IMR-90 (cell line): ENCODE measurements around the gene HTATSF1. TPM values are rescaled to one million over a fixed set of nuclear protein-coding genes. Genes with fewer than 3 reads are reported as not detected.

Experiments used
- ATAC-seq: fragments of 200-7000 bp; cut with Tn5 transposase; 2 replicates; pipeline ENCODE4 v1.9.1; 2020; ENCODE audit warnings: low read depth, mild to moderate bottlenecking, moderate library complexity
- BruUV-seq: library from RNA; stranded (reverse); fragments of 400-500 nt; replicated peaks from 2 replicates; lab custom pipeline; 2021; lab: Mats Ljungman, UMichigan
- CTCF ChIA-PET: fragments of 300-600 bp; formaldehyde crosslinking; extraction: SDS; loops from one replicate; lab custom pipeline; 2021; ENCODE audit warnings: antibody characterized with exemption; lab: Yijun Ruan, JAX
- POLR2A ChIA-PET: fragments of 300-600 bp; sonication (Branson Sonifier 250); formaldehyde crosslinking; loops from one replicate; lab custom pipeline; 2022; ENCODE audit warnings: antibody characterized with exemption; ENCODE audit not compliant: unreplicated experiment; lab: Charles Lee
- DNase-seq: peaks from one replicate; pipeline ENCODE4 v3.0.0; 2013
- H2AFZ ChIP-seq: replicated peaks from 2 replicates; pipeline ENCODE3; 2013; ENCODE audit warnings: low read length, mild to moderate bottlenecking; ENCODE audit not compliant: poor library complexity
- H2AK5ac ChIP-seq: 2 replicates; pipeline ENCODE4 v1.6.1; 2013; ENCODE audit warnings: low read depth, low read length, inconsistent platforms
- H2AK9ac ChIP-seq: replicated peaks from 2 replicates; pipeline ENCODE3; 2013; ENCODE audit warnings: mild to moderate bottlenecking, low read depth, low read length, moderate library complexity; ENCODE audit not compliant: poor library complexity
- H2BK120ac ChIP-seq: 2 replicates; pipeline ENCODE4 v1.6.1; 2013; ENCODE audit warnings: low read depth, low read length, inconsistent platforms
- H2BK15ac ChIP-seq: 3 replicates; pipeline ENCODE4 v1.6.1; 2013; ENCODE audit warnings: low read depth, low read length, inconsistent platforms
- H2BK20ac ChIP-seq: 2 replicates; pipeline ENCODE4 v1.6.1; 2013; ENCODE audit warnings: low read depth, mild to moderate bottlenecking, inconsistent platforms, low read length, moderate library complexity
- H2BK5ac ChIP-seq: 2 replicates; pipeline ENCODE4 v1.6.1; 2013; ENCODE audit warnings: mild to moderate bottlenecking, low read depth, low read length, inconsistent platforms; ENCODE audit not compliant: poor library complexity, severe bottlenecking
- H3K14ac ChIP-seq: replicated peaks from 2 replicates; pipeline ENCODE4 v1.6.1; 2013; ENCODE audit warnings: low read depth, low read length, inconsistent platforms
- H3K18ac ChIP-seq: 2 replicates; pipeline ENCODE4 v1.6.1; 2013; ENCODE audit warnings: low read depth, low read length, control low read depth
- H3K23ac ChIP-seq: 2 replicates; pipeline ENCODE4 v1.6.1; 2013; ENCODE audit warnings: low read depth, low read length, inconsistent platforms
- H3K27ac ChIP-seq: 2 replicates; pipeline ENCODE4 v1.5.1; 2013; ENCODE audit warnings: mild to moderate bottlenecking, control low read depth, low read length; ENCODE audit not compliant: insufficient read depth
- H3K27me3 ChIP-seq: 2 replicates; pipeline ENCODE4 v1.6.1; 2013; ENCODE audit warnings: low read length; ENCODE audit not compliant: control insufficient read depth, insufficient read depth
- H3K36me3 ChIP-seq: 2 replicates; pipeline ENCODE4 v1.6.1; 2013; ENCODE audit warnings: low read length, mixed read lengths; ENCODE audit not compliant: control insufficient read depth, insufficient read depth
- H3K4ac ChIP-seq: 2 replicates; pipeline ENCODE4 v1.6.1; 2013; ENCODE audit warnings: low read depth, low read length, inconsistent platforms
- H3K4me1 ChIP-seq: 2 replicates; pipeline ENCODE4 v1.6.1; 2013; ENCODE audit warnings: low read length, mixed read lengths; ENCODE audit not compliant: control insufficient read depth, insufficient read depth
- H3K4me2 ChIP-seq: 2 replicates; pipeline ENCODE4 v1.6.1; 2013; ENCODE audit warnings: low read depth, mild to moderate bottlenecking, control low read depth, low read length, moderate library complexity
- H3K4me3 ChIP-seq: 2 replicates; pipeline ENCODE4 v1.5.1; 2013; ENCODE audit warnings: low read depth, mild to moderate bottlenecking, control low read depth, low read length, moderate library complexity; ENCODE audit not compliant: insufficient read depth
- H3K56ac ChIP-seq: 2 replicates; pipeline ENCODE4 v1.6.1; 2013; ENCODE audit warnings: low read length, inconsistent platforms; ENCODE audit not compliant: insufficient read depth; ENCODE audit errors: extremely low read depth
- H3K79me1 ChIP-seq, 2 experiments: 2 replicates each; pipeline ENCODE4 v1.6.1; 2013; ENCODE audit warnings: low read length in 2 of 2, inconsistent platforms in 1 of 2, low read depth in 1 of 2
- H3K9ac ChIP-seq: 2 replicates; pipeline ENCODE4 v1.6.1; 2013; ENCODE audit warnings: low read depth, low read length, control low read depth
- H3K9me1 ChIP-seq: 2 replicates; pipeline ENCODE4 v1.6.1; 2013; ENCODE audit warnings: low read length, inconsistent platforms; ENCODE audit not compliant: insufficient read depth
- H3K9me3 ChIP-seq: 2 replicates; pipeline ENCODE4 v1.6.1; 2013; ENCODE audit warnings: low read length; ENCODE audit not compliant: control insufficient read depth, insufficient read depth
- H4K20me1 ChIP-seq: 2 replicates; pipeline ENCODE4 v1.6.1; 2013; ENCODE audit warnings: low read length, inconsistent platforms; ENCODE audit not compliant: insufficient read depth
- H4K5ac ChIP-seq: 2 replicates; pipeline ENCODE4 v1.6.1; 2013; ENCODE audit warnings: mild to moderate bottlenecking, low read depth, low read length, control low read depth
- H4K8ac ChIP-seq, 2 experiments: 2 replicates each; pipeline ENCODE4 v1.6.1; 2013; ENCODE audit warnings: low read depth in 2 of 2, low read length in 2 of 2, control low read depth in 1 of 2, inconsistent platforms in 1 of 2
- H4K91ac ChIP-seq: 2 replicates; pipeline ENCODE4 v1.6.1; 2013; ENCODE audit warnings: low read depth, low read length, inconsistent platforms; ENCODE audit not compliant: insufficient read depth
- BHLHE40 ChIP-seq: fragments of 150-350 bp; IDR thresholded peaks from 2 replicates; pipeline ENCODE4 v1.6.1; 2016; ENCODE audit warnings: mild to moderate bottlenecking, low read depth, low read length
- MAZ ChIP-seq: IDR thresholded peaks from 2 replicates; pipeline ENCODE4 v1.6.1; 2012; ENCODE audit warnings: low read depth, mild to moderate bottlenecking, low read length, improper control_type of control experiment, moderate library complexity, borderline replicate concordance
- MXI1 ChIP-seq: IDR thresholded peaks from 2 replicates; pipeline ENCODE4 v1.6.1; 2012; ENCODE audit warnings: low read depth, mild to moderate bottlenecking, low read length, moderate library complexity, borderline replicate concordance
- NFE2L2 ChIP-seq: fragments of 150-350 bp; IDR thresholded peaks from 2 replicates; pipeline ENCODE4 v1.6.1; 2016; ENCODE audit warnings: low read depth, mild to moderate bottlenecking, low read length
- RAD21 ChIP-seq: IDR thresholded peaks from 2 replicates; pipeline ENCODE4 v1.6.1; 2012; ENCODE audit warnings: low read length, improper control_type of control experiment
- RCOR1 ChIP-seq: IDR thresholded peaks from 2 replicates; pipeline ENCODE4 v1.6.1; 2012; ENCODE audit warnings: mild to moderate bottlenecking, low read length, improper control_type of control experiment; ENCODE audit not compliant: insufficient replicate concordance
- RFX5 ChIP-seq: IDR thresholded peaks from 2 replicates; pipeline ENCODE4 v1.8.0; 2012; ENCODE audit warnings: low read depth, mild to moderate bottlenecking, low read length, moderate library complexity
- WGBS, 2 experiments: methylation state at CpG; one replicate each; pipeline versions ENCODE4 v1.1.5 to v1.1.7; 2013; ENCODE audit warnings: missing lambda C conversion rate in 2 of 2; ENCODE audit not compliant: insufficient read length in 1 of 2; ENCODE audit errors: extremely low coverage in 2 of 2; 5-methylcytosine and 5-hydroxymethylcytosine counted together
- dilution Hi-C: fragments of 300-500 bp; cut with HindIII; formaldehyde crosslinking; loops from one replicate; pipeline ENCODE4 v1.14.3; 2018; ENCODE audit warnings: low sequenced_read_pairs; ENCODE audit not compliant: unreplicated experiment
- in situ Hi-C: fragments of 300-500 bp; cut with MboI; formaldehyde crosslinking; loops from 3 replicates; pipeline ENCODE4 v1.14.3; 2019; ENCODE audit warnings: low sequenced_read_pairs, inconsistent platforms, mixed read lengths
- intact Hi-C: fragments of 100-400 bp; cut with micrococcal nuclease; formaldehyde crosslinking; loops from 2 replicates; pipeline ENCODE4 v1.10.0; 2022
- polyA plus RNA-seq, 3 experiments: library from polyadenylated mRNA; depleted of rRNA; stranded (reverse); fragments of >200 nt; gene quantifications; 2 replicates each; pipeline ENCODE4 v1.2.3, GENCODE V29; 2012; ENCODE audit warnings: low replicate concordance in 1 of 3
- total RNA-seq: library from RNA; depleted of rRNA; stranded (reverse); fragments of >200 nt; gene quantifications from 2 replicates; pipeline ENCODE4 v1.2.3, GENCODE V29; 2012
- TF ChIP-seq, protein P1 (sequence below): fragments of 150-350 bp; IDR thresholded peaks from 2 replicates; pipeline ENCODE4 v1.6.1; 2017; ENCODE audit warnings: mild to moderate bottlenecking, antibody characterized with exemption, low read length, low read depth
- TF ChIP-seq, protein P2 (sequence below): conservative IDR thresholded peaks from 2 replicates; pipeline ENCODE4 v1.5.1; 2012; ENCODE audit warnings: mild to moderate bottlenecking, low read depth, low read length, improper control_type of control experiment

Gene HTATSF1
- total and polyA plus RNA-seq, 2 of the 4 experiments (the other 2 are of a cell fraction), result 6.8 to 19.0 TPM

DNA sequence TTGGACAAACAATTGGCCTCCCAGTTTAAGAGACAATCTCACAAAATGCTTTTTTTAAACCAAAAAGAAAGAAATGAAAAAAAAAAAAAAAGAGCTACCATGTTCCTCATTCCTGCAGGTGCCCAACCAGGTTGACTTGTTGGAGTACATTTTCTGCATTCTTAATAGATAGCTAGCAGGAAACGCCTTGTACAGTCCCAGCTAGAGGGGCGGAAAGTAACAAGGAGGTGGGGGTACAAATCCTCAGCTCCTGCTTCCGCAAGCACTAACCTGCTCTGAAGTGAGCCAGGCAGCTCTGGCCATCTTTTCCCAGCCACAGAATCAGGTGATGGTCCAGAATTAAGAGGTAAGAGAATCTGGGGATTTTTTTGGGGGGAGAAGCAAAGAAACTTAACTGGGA is 34.6 kb downstream of the HTATSF1 start, which contains the start of gene VGLL1:
Gene VGLL1 (plus strand): TSS at position 265 of the 400 bp plus-strand sequence. CDS start 3,806 bp downstream, outside the sequence.
- no peak within 1 kb of the TSS for H2AK9ac ChIP-seq

More for the DNA sequence above, 34.6 kb downstream of the HTATSF1 start, which contains the start of gene VGLL1:
- 40% methylated on average over 1 of the region's 3 CpGs; no CpG with 5 or more reads in 1 of the 2 experiments for WGBS, 2 experiments
- in situ Hi-C loops (no loop called here), intact Hi-C loops (no loop called here), dilution Hi-C loops (no loop called here)
- H4K8ac ChIP-seq, result no peak within 1 kb of the TSS
- POLR2A ChIA-PET, result no interaction called here
- H3K9me3 ChIP-seq, result no peaks in the 10 kb centered on the region
- no peak within 1 kb of the TSS for H2BK5ac ChIP-seq
- no peak for DNase-seq
- no peak within 1 kb of the TSS for H3K4me3 ChIP-seq
- H4K91ac ChIP-seq, result no peak within 1 kb of the TSS
- no peak within 1 kb of the TSS for H2AK5ac ChIP-seq
- TF ChIP-seq MXI1 (no peak), NFE2L2 (no peak), RCOR1 (no peak), RAD21 (no peak), RFX5 (no peak), MAZ (no peak), BHLHE40 (no peak)
- TF ChIP-seq, protein P1, sequence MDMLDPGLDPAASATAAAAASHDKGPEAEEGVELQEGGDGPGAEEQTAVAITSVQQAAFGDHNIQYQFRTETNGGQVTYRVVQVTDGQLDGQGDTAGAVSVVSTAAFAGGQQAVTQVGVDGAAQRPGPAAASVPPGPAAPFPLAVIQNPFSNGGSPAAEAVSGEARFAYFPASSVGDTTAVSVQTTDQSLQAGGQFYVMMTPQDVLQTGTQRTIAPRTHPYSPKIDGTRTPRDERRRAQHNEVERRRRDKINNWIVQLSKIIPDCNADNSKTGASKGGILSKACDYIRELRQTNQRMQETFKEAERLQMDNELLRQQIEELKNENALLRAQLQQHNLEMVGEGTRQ, result no peak
- TF ChIP-seq, protein P2, sequence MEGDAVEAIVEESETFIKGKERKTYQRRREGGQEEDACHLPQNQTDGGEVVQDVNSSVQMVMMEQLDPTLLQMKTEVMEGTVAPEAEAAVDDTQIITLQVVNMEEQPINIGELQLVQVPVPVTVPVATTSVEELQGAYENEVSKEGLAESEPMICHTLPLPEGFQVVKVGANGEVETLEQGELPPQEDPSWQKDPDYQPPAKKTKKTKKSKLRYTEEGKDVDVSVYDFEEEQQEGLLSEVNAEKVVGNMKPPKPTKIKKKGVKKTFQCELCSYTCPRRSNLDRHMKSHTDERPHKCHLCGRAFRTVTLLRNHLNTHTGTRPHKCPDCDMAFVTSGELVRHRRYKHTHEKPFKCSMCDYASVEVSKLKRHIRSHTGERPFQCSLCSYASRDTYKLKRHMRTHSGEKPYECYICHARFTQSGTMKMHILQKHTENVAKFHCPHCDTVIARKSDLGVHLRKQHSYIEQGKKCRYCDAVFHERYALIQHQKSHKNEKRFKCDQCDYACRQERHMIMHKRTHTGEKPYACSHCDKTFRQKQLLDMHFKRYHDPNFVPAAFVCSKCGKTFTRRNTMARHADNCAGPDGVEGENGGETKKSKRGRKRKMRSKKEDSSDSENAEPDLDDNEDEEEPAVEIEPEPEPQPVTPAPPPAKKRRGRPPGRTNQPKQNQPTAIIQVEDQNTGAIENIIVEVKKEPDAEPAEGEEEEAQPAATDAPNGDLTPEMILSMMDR, result no peak
- no peak for ATAC-seq
- peaks cover 5% of the 10 kb centered on the region for H3K27me3 ChIP-seq
- H3K23ac ChIP-seq, result no peak within 1 kb of the TSS
- no peak within 1 kb of the TSS for H3K27ac ChIP-seq
- no peak within 1 kb of the TSS for H3K18ac ChIP-seq
- no peak within 1 kb of the TSS for H3K4me2 ChIP-seq
- no TSS peak for BruUV-seq
- no peak within 1 kb of the TSS for H2AFZ ChIP-seq
- H2BK120ac ChIP-seq, result no peak within 1 kb of the TSS
- CTCF ChIA-PET, result interaction anchor here (0.6 kb wide), 1 partner anchor 27 kb away, joined by 3 read pairs; no protein-coding TSS in a partner anchor
- H3K4me1 ChIP-seq, result no peaks in the 10 kb centered on the region
- no peak within 1 kb of the TSS for H2BK15ac ChIP-seq
- H4K5ac ChIP-seq, result no peak within 1 kb of the TSS
- no peaks in the 10 kb centered on the region for H4K20me1 ChIP-seq
- H2BK20ac ChIP-seq, result no peak within 1 kb of the TSS
- no peak within 1 kb of the TSS for H3K14ac ChIP-seq
- no peak within 1 kb of the TSS for H3K9ac ChIP-seq
- no peak within 1 kb of the TSS for H3K4ac ChIP-seq
- H3K56ac ChIP-seq, result no peak within 1 kb of the TSS
- H3K79me1 ChIP-seq, result no peaks in the 10 kb centered on the region
- H3K9me1 ChIP-seq, result no peaks in the 10 kb centered on the region
- no peaks in the 10 kb centered on the region for H3K36me3 ChIP-seq
